CD14-positive monocyte (primary cell): ENCODE data around the gene SLC23A1. TPM values are rescaled to one million over a fixed set of nuclear protein-coding genes. Genes with fewer than 3 reads are reported as not detected.

Experiments
- DNase-seq, 3 donors: peaks; one replicate each; pipeline ENCODE4 v3.0.0-alpha.2; 2011 to 2022
- H2AFZ ChIP-seq: 2 replicates; pipeline ENCODE4 v1.6.0; 2012; ENCODE audit warnings: mild to moderate bottlenecking, low read depth, low read length, inconsistent platforms; ENCODE audit not compliant: insufficient read depth, poor library complexity, severe bottlenecking
- H3K27ac ChIP-seq, 2 donors: 1 replicate in 1 of 2; 2 replicates in 1 of 2; pipeline ENCODE4 v1.5.1; 2012 to 2013; ENCODE audit warnings: low read length in 2 of 2, control low read depth in 1 of 2, inconsistent platforms in 1 of 2, low read depth in 1 of 2, mild to moderate bottlenecking in 1 of 2
- H3K27me3 ChIP-seq, 2 donors: one replicate each; pipeline versions ENCODE4 v1.6.0 to v1.6.1; 2011 to 2013; ENCODE audit warnings: low read length in 2 of 2; ENCODE audit not compliant: control insufficient read depth in 2 of 2, insufficient read depth in 2 of 2
- H3K36me3 ChIP-seq, 2 donors: replicated peaks in 1 of 2; 1 replicate in 1 of 2; 2 replicates in 1 of 2; pipeline versions ENCODE4 v1.5.1 to v1.6.1; 2012 to 2013; ENCODE audit warnings: low read length in 2 of 2, control low read depth in 1 of 2, inconsistent platforms in 1 of 2, mild to moderate bottlenecking in 1 of 2; ENCODE audit not compliant: insufficient read depth in 2 of 2, control insufficient read depth in 1 of 2
- H3K4me1 ChIP-seq, 2 donors: 1 replicate in 1 of 2; 2 replicates in 1 of 2; pipeline versions ENCODE4 v1.5.1 to v1.6.1; 2012 to 2013; ENCODE audit warnings: low read length in 2 of 2, control low read depth in 1 of 2, inconsistent platforms in 1 of 2, mild to moderate bottlenecking in 1 of 2, moderate library complexity in 1 of 2; ENCODE audit not compliant: insufficient read depth in 2 of 2, control insufficient read depth in 1 of 2
- H3K4me2 ChIP-seq: replicated peaks from 2 replicates; pipeline ENCODE3; 2012; ENCODE audit warnings: low read length, moderate library complexity, mild to moderate bottlenecking; ENCODE audit not compliant: poor library complexity, severe bottlenecking; ENCODE audit errors: extremely low read depth
- H3K4me3 ChIP-seq, 3 experiments: fragments of 200-600 bp in 1 of 3; sonication (generic) in 1 of 3; replicated peaks in 1 of 3; 1 replicate in 2 of 3; 2 replicates in 1 of 3; pipeline ENCODE4 v1.5.1; 2011 to 2013; ENCODE audit warnings: low read length in 3 of 3, mild to moderate bottlenecking in 3 of 3, control low read depth in 2 of 3, low read depth in 2 of 3, inconsistent platforms in 1 of 3, moderate library complexity in 1 of 3
- H3K79me2 ChIP-seq: 2 replicates; pipeline ENCODE4 v1.6.0; 2012; ENCODE audit warnings: mild to moderate bottlenecking, control low read depth, inconsistent platforms, low read length, moderate library complexity; ENCODE audit not compliant: insufficient read depth
- H3K9ac ChIP-seq: 2 replicates; pipeline ENCODE4 v1.6.0; 2017; ENCODE audit warnings: low read length, mild to moderate bottlenecking; ENCODE audit not compliant: insufficient read depth, poor library complexity, severe bottlenecking
- H3K9me3 ChIP-seq, 2 donors: replicated peaks in 1 of 2; 1 replicate in 1 of 2; 2 replicates in 1 of 2; pipeline versions ENCODE4 v1.5.1 to v1.6.1; 2012 to 2013; ENCODE audit warnings: low read length in 2 of 2, control low read depth in 1 of 2; ENCODE audit not compliant: control insufficient read depth in 1 of 2, insufficient read depth in 1 of 2
- H4K20me1 ChIP-seq: 2 replicates; pipeline ENCODE4 v1.6.0; 2012; ENCODE audit warnings: mild to moderate bottlenecking, low read length, control low read depth, moderate library complexity; ENCODE audit not compliant: insufficient read depth
- H3K27ac Mint-ChIP-seq, 7 donors: one replicate each; pipeline ENCODE4 v1.8.0; 2020; ENCODE audit warnings: mild to moderate bottlenecking in 7 of 7, mixed read lengths in 7 of 7, moderate library complexity in 6 of 7, inconsistent platforms in 2 of 7
- H3K27me3 Mint-ChIP-seq, 3 donors: one replicate each; pipeline ENCODE4 v1.8.0; 2021 to 2022; ENCODE audit warnings: low read depth in 3 of 3, mild to moderate bottlenecking in 3 of 3, mixed read lengths in 3 of 3, moderate library complexity in 3 of 3, inconsistent platforms in 1 of 3
- H3K36me3 Mint-ChIP-seq, 2 donors: one replicate each; pipeline ENCODE4 v1.8.0; 2020; ENCODE audit warnings: mixed read lengths in 2 of 2, inconsistent platforms in 1 of 2, mild to moderate bottlenecking in 1 of 2
- H3K4me1 Mint-ChIP-seq: one replicate; pipeline ENCODE4 v1.8.0; 2020; ENCODE audit warnings: mild to moderate bottlenecking, mixed read lengths
- H3K4me3 Mint-ChIP-seq, 2 donors: one replicate each; pipeline ENCODE4 v1.8.0; 2020; ENCODE audit warnings: mild to moderate bottlenecking in 2 of 2, mixed read lengths in 2 of 2, moderate library complexity in 1 of 2
- H3K9me3 Mint-ChIP-seq, 7 donors: one replicate each; pipeline ENCODE4 v1.8.0; 2020 to 2022; ENCODE audit warnings: mixed read lengths in 7 of 7, mild to moderate bottlenecking in 6 of 7, moderate library complexity in 6 of 7, inconsistent platforms in 2 of 7
- CTCF ChIP-seq: fragments of 200-600 bp; IDR thresholded peaks from one replicate; pipeline ENCODE4 v1.8.0; 2022; ENCODE audit warnings: antibody characterized with exemption, mild to moderate bottlenecking
- WGBS: methylation state at CpG from one replicate; pipeline ENCODE4 v1.1.5; 2013; ENCODE audit warnings: missing lambda C conversion rate; ENCODE audit not compliant: insufficient coverage; 5-methylcytosine and 5-hydroxymethylcytosine counted together
- intact Hi-C, 2 donors: fragments of 100-400 bp; cut with micrococcal nuclease; formaldehyde crosslinking; loops; one replicate each; pipeline versions ENCODE4 v1.15.0 to v1.15.1; 2023
- polyA plus RNA-seq, 3 donors: library from polyadenylated mRNA; depleted of rRNA in 1 of 3; unstranded in 2 of 3; stranded (reverse) in 1 of 3; fragments of 300-500 nt in 2 of 3; fragments of >200 nt in 1 of 3; fragmentation: Illumina TruSeq in 2 of 3; gene quantifications; 1 replicate in 2 of 3; 2 replicates in 1 of 3; pipeline ENCODE4 v1.2.3, GENCODE V29; 2012 to 2021

Gene SLC23A1
- polyA plus RNA-seq, 3 donors = not detected

GRCh38 chr5:139335811-139336210, 47.3 kb downstream of the SLC23A1 start:
- TF ChIP-seq CTCF = no peak
- Histone ChIP-seq H3K27me3 (no peaks in the 10 kb centered on the region), H3K4me3 (no peak overlapping the region), H3K36me3 (peaks cover 14 to 23% of the 10 kb centered on the region in 2 donors), H4K20me1 (peaks cover 15% of the 10 kb centered on the region), H3K4me1 (peaks cover under 1 to 2% of the 10 kb centered on the region in 2 donors), H2AFZ (no peak overlapping the region), H3K27ac (no peak overlapping the region), H3K9ac (no peak overlapping the region), H3K4me2 (no peak overlapping the region), H3K9me3 (no peaks in the 10 kb centered on the region), H3K79me2 (no peaks in the 10 kb centered on the region)
- peaks cover 3% of the 10 kb centered on the region for H3K4me1 Mint-ChIP-seq
- peaks cover 3 to 7% (median 4%) of the 10 kb centered on the region in 3 donors for H3K27me3 Mint-ChIP-seq
- no peaks in the 10 kb centered on the region for H3K9me3 Mint-ChIP-seq
- H3K27ac Mint-ChIP-seq = no peak overlapping the region
- peaks cover 8 to 21% of the 10 kb centered on the region in 2 donors for H3K36me3 Mint-ChIP-seq
- no peak overlapping the region for H3K4me3 Mint-ChIP-seq
- intact Hi-C loops = loop anchor here in 1 of 2 donors (5.0 kb wide), 1 partner anchor 34 kb away; no protein-coding TSS in a partner anchor
- WGBS = no CpG with 5 or more reads among the region's 6 CpGs
- DNase-seq = no peak

Other genes with a start within 250 kb of the SLC23A1 start
- gene SIL1, start 184.9 kb downstream of the SLC23A1 start, polyA plus RNA-seq = 10 to 100 TPM; 25.4 to 35.1 (median 27.9) TPM
- 100 to 1,000 TPM in 2 of 3 donors, 10 to 100 TPM in 1; 61.8 to 174 (median 137) TPM for gene MATR3, start 89.6 kb downstream of the SLC23A1 start, polyA plus RNA-seq
- gene PAIP2, start 41.4 kb downstream of the SLC23A1 start, polyA plus RNA-seq = 100 to 1,000 TPM in 2 of 3 donors, 10 to 100 TPM in 1; 68.3 to 325 (median 313) TPM
- under 1 TPM in 2 of 3 donors, not detected in 1; 0.30 to 0.52 TPM for gene MZB1, start 6.6 kb upstream of the SLC23A1 start, polyA plus RNA-seq
- under 1 TPM in 2 of 3 donors, not detected in 1; 0.05 to 0.11 TPM for gene PROB1, start 11.8 kb upstream of the SLC23A1 start, polyA plus RNA-seq
- gene SPATA24, start 20.8 kb upstream of the SLC23A1 start, polyA plus RNA-seq = 1 to 10 TPM; 1.6 to 3.5 (median 3.2) TPM
- 1 to 10 TPM in 2 of 3 donors, under 1 TPM in 1; 0.87 to 2.6 (median 2.2) TPM for gene DNAJC18, start 56.2 kb upstream of the SLC23A1 start, polyA plus RNA-seq
- not detected for gene ECSCR, start 79.4 kb upstream of the SLC23A1 start, polyA plus RNA-seq
- gene SMIM33, start 87.7 kb upstream of the SLC23A1 start, polyA plus RNA-seq = not detected
- gene STING1, start 99.5 kb upstream of the SLC23A1 start, polyA plus RNA-seq = 100 to 1,000 TPM in 2 of 3 donors, 10 to 100 TPM in 1; 83.7 to 225 (median 115) TPM
- gene UBE2D2, start 178.0 kb upstream of the SLC23A1 start, polyA plus RNA-seq = 100 to 1,000 TPM in 2 of 3 donors, 10 to 100 TPM in 1; 41.2 to 167 (median 133) TPM